IPS-15b (cell line): ENCODE measurements around the gene FAM111A.

Experiments
- H3K27me3 ChIP-seq: one replicate; pipeline ENCODE4 v1.6.1; 2013; ENCODE audit warnings: low read length; ENCODE audit not compliant: control insufficient read depth, insufficient read depth
- H3K36me3 ChIP-seq: one replicate; pipeline ENCODE4 v1.6.1; 2013; ENCODE audit warnings: low read length; ENCODE audit not compliant: control insufficient read depth, insufficient read depth
- H3K4me1 ChIP-seq: one replicate; pipeline ENCODE4 v1.6.1; 2013; ENCODE audit warnings: mild to moderate bottlenecking, low read length; ENCODE audit not compliant: control insufficient read depth, insufficient read depth
- H3K4me3 ChIP-seq: one replicate; pipeline ENCODE4 v1.5.1; 2013; ENCODE audit warnings: low read depth, low read length
- H3K9ac ChIP-seq: one replicate; pipeline ENCODE4 v1.6.1; 2013; ENCODE audit warnings: low read depth, mild to moderate bottlenecking, low read length
- H3K9me3 ChIP-seq: one replicate; pipeline ENCODE4 v1.6.1; 2013; ENCODE audit warnings: mild to moderate bottlenecking, low read length; ENCODE audit not compliant: control insufficient read depth, insufficient read depth

Gene FAM111A

DNA sequence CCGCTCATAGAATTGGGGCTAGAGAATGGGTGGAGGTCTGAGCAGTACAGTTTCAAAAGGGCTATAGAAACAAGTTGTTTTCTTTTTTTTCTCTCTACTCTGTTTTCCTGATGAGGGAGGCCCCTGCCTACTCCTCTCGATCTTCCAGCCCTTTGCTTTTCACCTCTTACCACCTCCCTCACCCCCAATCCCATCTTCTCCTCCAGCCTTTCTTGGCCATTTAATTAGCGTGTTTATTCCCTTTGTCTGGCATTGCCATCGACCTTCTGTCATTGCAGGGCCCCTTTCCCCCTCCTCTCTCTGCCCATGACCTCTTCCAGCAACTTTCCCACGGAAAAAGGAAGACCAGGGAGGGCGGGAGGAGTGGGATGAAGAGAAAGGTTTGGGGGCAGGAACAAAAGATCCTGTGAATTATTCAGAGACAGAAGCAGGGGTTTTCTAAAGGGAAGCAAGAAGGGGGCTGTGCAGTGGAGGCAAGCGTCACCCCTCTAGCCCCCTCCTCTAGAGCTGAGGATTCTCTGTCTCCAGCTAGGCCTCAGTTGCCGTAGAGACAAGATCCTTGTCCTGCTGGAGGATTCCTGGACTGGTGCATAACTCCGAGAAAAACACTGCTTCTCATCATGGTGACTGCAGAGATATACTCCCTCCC, 42.2 kb downstream of the FAM111A start:
- Histone ChIP-seq H3K4me1 (no peaks in the 10 kb centered on the region), H3K9me3 (no peaks in the 10 kb centered on the region), H3K36me3 (peaks cover 8% of the 10 kb centered on the region), H3K9ac (no peak overlapping the region), H3K4me3 (no peak overlapping the region), H3K27me3 (no peaks in the 10 kb centered on the region)

DNA sequence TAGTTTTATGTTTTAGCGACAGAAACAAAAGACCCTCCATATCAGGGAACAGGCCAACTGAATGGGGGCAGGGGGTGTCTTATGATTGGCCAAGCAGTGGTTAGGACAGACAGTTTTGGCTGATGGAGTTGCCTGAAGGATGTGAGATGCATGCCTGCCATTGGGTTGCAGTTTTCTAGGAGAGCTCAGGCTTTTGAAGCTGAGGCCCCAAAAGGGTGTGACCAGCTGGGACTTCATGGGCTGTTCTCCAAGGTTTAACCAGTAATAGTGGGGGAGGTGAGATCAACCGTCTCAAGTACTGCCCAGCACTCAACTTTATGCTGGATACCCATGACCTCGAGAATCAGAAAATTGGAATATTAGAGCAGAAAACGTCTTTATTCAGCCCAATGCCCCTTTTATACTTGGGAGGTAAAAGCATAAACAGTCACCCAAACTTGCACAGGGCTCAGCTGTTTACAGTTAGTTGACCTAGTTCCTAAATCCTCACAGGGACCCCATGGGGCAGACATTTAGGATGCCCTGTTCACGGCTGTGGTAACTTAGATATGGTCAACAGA, 42.8 kb downstream of the FAM111A start:
- no peak overlapping the region for H3K9ac ChIP-seq
- no peaks in the 10 kb centered on the region for H3K4me1 ChIP-seq
- no peak overlapping the region for H3K4me3 ChIP-seq
- no peaks in the 10 kb centered on the region for H3K9me3 ChIP-seq
- H3K27me3 ChIP-seq = no peaks in the 10 kb centered on the region
- peaks cover 8% of the 10 kb centered on the region for H3K36me3 ChIP-seq

DNA sequence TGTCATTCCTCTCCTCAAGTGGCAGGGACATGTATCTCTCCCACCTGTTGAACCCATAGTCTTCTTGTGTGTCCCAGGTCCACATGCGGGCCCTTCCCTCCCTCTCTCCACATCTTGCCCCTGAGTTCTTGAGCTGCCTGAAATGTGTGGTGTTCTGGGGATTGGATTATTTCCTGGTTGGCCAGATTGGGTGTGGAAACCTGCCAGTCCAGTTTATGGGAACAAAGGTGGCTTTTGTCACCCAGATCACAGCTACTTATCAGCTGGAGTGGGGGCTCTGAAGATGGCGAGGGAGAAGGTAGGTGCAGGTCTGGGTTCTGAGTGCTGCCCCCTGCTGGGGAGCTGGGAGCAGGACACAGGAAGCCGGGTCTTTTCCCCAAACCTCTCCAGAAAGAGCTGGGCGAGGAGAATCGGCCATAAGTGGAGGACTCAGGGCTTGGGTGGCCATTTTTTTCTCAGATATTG, 43.5 kb downstream of the FAM111A start:
- Histone ChIP-seq H3K9me3 (no peaks in the 10 kb centered on the region), H3K4me3 (no peak overlapping the region), H3K9ac (no peak overlapping the region), H3K36me3 (peaks cover 10% of the 10 kb centered on the region), H3K27me3 (no peaks in the 10 kb centered on the region), H3K4me1 (no peaks in the 10 kb centered on the region)

DNA sequence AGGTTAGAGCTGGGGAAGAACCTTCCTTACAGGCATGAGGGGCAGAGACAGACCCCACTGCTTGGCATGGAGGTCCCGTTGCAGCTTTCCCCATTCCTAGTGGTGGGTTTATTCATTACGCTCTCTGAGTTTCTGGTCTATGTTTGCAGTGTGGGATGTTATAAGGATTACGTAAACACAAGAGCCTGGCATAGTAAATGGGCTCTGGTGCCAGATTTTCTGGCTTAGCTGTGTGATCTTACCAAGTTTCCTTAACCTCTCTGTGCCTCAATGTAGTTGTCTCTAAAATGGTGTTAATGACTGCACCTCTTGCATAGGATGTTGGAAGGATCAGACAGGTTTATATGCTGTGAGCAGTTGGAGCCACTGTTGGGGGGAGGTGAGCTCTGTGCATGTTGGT, 44.4 kb downstream of the FAM111A start:
- Histone ChIP-seq H3K36me3 (peaks cover 13% of the 10 kb centered on the region), H3K9ac (no peak overlapping the region), H3K27me3 (no peaks in the 10 kb centered on the region), H3K9me3 (no peaks in the 10 kb centered on the region), H3K4me3 (no peak overlapping the region), H3K4me1 (no peaks in the 10 kb centered on the region)

DNA sequence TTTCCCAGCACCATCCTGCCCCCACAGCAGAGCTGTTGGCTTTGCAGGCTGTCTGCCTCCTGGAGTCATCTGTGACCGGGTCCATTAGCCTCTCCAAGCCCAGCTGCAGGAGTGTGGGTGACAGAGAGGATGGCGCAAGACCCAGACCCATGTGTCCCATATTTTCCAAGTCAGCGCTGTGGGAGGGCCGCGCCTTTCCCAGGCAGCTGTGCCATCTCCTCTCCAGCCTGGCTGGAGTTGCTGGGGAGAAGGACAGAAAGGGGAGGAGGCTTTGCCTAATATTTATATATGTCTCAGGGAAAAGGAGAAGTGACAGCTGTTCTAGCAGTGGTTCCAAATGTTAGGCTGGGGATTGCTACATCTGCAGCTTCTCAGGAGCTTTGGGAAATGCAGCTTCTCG, 44.9 kb downstream of the FAM111A start:
- Histone ChIP-seq H3K4me1 (no peaks in the 10 kb centered on the region), H3K4me3 (no peak overlapping the region), H3K9ac (no peak overlapping the region), H3K9me3 (no peaks in the 10 kb centered on the region), H3K27me3 (no peaks in the 10 kb centered on the region), H3K36me3 (peaks cover 14% of the 10 kb centered on the region)

DNA sequence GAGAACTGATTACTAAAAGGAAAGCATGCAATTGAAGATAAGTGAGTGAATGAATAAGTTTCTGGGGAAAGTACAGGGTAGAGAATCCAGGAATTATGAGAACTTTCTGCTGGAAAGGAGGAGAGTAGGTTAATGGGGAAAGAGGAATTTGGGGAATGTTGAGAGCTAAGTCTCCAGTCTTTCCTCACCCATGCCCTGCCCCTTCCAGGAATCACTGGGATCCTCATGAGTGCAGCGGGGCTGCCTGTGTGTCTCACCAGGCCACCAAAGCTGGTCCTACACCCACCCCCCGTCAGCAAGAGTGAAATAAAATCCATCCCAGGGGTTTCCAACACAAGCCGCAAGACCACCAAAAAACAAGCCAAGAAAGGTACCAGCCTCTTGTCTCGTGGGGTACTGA, 46.3 kb downstream of the FAM111A start:
- Histone ChIP-seq H3K9ac (no peak overlapping the region), H3K36me3 (peaks cover 14% of the 10 kb centered on the region), H3K27me3 (no peaks in the 10 kb centered on the region), H3K4me1 (no peaks in the 10 kb centered on the region), H3K9me3 (no peaks in the 10 kb centered on the region), H3K4me3 (no peak overlapping the region)

DNA sequence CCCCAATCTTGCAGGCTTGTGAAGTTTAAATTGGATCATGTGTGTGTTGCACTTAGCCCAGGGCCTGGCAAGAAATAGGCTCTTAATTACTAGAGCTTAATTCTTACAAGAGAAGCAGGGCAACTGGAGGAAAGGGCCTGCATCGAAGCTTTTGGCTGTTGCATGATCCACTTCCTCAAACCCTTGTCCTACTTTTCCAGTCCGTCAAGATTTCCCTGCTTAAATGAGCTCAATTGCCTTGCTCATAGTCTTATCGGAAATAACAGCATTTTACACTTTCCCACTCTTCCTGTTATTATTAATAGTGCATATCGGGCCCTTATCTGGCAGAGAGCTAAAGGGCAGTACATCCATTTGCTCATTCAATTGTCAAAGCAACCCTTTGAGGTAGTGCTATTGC, 47.3 kb downstream of the FAM111A start:
- Histone ChIP-seq H3K36me3 (peaks cover 19% of the 10 kb centered on the region), H3K4me1 (no peaks in the 10 kb centered on the region), H3K9me3 (no peaks in the 10 kb centered on the region), H3K27me3 (no peaks in the 10 kb centered on the region), H3K4me3 (no peak overlapping the region), H3K9ac (no peak overlapping the region)

DNA sequence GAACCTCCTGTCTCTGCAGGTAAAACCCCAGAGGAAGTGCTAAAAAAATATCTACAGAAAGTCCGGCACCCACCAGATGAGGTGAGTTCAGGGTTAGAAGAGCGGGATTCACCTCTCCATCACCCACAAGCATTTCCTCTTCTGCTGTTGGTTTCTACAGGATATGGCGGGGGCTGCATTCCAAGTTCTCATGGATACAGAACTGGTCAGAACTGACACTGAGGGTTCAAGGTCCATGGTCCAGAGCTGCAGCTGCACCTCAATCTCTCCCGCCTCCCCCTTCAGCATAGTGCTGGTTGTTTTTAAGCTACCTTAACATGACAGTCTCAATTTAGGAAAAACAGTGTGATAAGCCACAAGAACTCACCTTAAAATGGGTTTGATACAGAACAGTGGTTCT, 48.4 kb downstream of the FAM111A start:
- no peaks in the 10 kb centered on the region for H3K27me3 ChIP-seq
- no peaks in the 10 kb centered on the region for H3K4me1 ChIP-seq
- no peak overlapping the region for H3K9ac ChIP-seq
- H3K9me3 ChIP-seq = no peaks in the 10 kb centered on the region
- H3K4me3 ChIP-seq = no peak overlapping the region
- peaks cover 29% of the 10 kb centered on the region for H3K36me3 ChIP-seq

DNA sequence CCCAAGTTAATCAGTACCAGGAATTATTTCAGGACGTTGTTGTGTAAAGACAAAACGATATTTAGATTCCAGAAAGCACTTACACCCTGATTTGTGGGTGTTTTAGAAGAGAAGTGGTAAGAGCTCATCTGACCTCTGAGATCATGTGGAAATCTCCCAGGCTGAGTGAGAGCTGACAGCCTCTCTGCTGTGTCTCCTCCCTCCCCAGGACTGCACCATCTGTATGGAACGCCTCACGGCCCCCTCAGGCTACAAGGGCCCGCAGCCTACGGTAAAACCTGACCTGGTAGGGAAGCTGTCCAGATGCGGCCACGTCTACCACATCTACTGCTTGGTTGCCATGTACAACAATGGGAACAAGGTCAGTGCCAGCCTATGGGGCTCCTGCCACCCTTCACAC, 49.2 kb downstream of the FAM111A start:
- no peaks in the 10 kb centered on the region for H3K4me1 ChIP-seq
- no peaks in the 10 kb centered on the region for H3K27me3 ChIP-seq
- H3K36me3 ChIP-seq = peaks cover 33% of the 10 kb centered on the region
- H3K9ac ChIP-seq = no peak overlapping the region
- H3K4me3 ChIP-seq = no peak overlapping the region
- no peaks in the 10 kb centered on the region for H3K9me3 ChIP-seq

DNA sequence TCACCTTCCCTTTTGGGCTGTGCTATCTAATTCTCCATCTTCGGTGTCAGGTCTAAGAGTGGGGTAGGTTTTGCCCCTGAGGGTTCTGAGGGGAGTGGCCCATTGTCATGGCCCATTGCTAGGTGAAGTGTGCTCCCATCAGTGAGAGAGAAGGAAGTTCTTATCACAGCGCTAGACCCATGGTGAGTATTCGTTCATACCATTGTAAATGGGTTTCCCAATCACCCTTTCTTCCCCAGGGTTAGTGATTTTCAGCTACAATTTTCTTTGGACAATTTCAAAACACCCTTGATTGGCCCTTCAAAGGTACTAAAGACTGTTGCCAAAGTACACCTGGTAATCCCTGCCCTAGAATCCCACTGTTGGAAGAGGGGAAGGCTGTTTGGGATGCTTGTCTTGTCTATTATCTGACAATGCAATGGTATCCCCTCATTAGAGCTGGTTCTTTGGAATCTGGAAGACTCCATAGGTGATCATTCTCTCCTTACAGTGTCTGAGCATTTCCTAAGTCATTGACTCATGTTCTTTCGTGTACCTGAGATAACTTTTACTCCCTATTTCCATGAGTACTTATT, 49.9 kb downstream of the FAM111A start:
- Histone ChIP-seq H3K36me3 (peaks cover 33% of the 10 kb centered on the region), H3K9ac (no peak overlapping the region), H3K4me3 (no peak overlapping the region), H3K27me3 (no peaks in the 10 kb centered on the region), H3K4me1 (no peaks in the 10 kb centered on the region), H3K9me3 (no peaks in the 10 kb centered on the region)

DNA sequence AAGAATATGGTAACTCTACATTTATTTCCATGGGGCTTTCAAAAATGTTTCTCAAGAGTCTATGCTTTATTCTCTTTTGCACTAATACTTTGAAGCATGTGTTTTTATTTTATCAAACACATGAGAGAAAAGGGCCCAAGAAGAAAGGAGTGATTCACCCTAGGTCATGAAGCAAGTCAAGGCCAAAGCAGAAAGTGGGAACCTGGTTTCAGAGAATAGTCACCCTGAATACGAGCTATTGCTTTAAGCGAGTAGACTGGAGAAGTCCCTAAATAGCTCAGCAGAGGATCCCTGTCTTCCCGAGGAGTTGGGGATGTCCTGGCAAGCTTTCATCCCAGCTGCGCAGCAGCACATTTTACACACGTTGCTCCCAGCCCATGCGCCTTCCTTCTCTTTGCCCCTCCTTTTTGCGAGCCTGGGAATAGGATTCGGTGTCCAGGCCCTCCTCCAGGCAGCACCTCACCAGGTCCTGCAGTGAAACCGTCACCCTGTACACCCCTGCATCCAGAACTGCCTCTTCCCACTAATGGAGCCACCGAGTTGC, 51.0 kb downstream of the FAM111A start:
- H3K36me3 ChIP-seq = peaks cover 33% of the 10 kb centered on the region

DNA sequence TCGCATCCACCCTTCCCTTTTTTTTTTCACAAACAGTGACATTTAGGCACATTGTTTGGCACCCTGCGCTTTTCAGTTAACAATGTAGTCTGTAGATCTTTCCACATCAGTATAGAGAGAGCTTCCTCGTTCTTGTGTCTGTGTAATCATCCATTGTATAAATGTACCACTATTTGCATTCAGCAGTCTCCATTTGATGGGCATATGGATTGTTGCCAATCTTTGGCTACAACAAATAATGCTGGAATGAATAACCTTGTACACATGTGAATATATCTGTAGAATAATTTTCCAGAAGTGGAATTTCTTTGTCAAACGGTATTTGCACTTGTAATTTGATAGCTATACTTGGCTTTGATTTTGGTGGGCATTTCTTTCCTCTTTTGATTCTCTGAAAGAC, 52.9 kb downstream of the FAM111A start:
- H3K36me3 ChIP-seq = peaks cover 33% of the 10 kb centered on the region

More for the DNA sequence above, 51.0 kb downstream of the FAM111A start:
- Histone ChIP-seq H3K4me1 (no peaks in the 10 kb centered on the region), H3K27me3 (no peaks in the 10 kb centered on the region), H3K4me3 (no peak overlapping the region), H3K9me3 (no peaks in the 10 kb centered on the region), H3K9ac (no peak overlapping the region)

More for the DNA sequence above, 52.9 kb downstream of the FAM111A start:
- Histone ChIP-seq H3K9ac (no peak overlapping the region), H3K9me3 (no peaks in the 10 kb centered on the region), H3K4me3 (no peak overlapping the region), H3K4me1 (no peaks in the 10 kb centered on the region), H3K27me3 (no peaks in the 10 kb centered on the region)
